ENCODE results near the gene LRP2.

DNA sequence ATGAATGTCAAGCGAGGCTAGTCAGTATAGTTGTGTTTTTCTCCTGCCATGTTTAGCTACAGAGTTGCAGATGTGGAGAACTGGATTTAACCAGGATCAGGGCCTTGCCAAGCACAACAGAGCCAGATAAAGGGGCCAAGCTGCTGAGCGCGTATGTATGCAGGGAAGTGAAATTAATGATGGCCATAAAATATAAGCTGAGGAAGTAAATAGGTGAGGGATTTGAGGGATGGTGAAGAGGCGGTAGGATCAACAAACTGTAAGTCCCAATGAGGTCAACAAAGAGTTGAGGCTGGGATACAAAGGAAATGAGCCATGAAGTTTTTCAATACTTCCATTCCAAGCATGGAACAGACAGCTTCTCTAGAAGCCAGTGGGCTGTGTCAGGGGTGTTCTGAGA, 10.6 kb downstream of the LRP2 start:
- no peak for TF ChIP-seq ZSCAN29 (IDR thresholded peaks at IDR 0.05)
- TF ChIP-seq RCOR1 (conservative IDR thresholded peaks at IDR 0.05; ENCODE audit: low read depth, low read length): no peak
- no peak for TF ChIP-seq POLR2A (IDR thresholded peaks at IDR 0.05; ENCODE audit: low read depth, low read length)
- TF ChIP-seq, protein P1, sequence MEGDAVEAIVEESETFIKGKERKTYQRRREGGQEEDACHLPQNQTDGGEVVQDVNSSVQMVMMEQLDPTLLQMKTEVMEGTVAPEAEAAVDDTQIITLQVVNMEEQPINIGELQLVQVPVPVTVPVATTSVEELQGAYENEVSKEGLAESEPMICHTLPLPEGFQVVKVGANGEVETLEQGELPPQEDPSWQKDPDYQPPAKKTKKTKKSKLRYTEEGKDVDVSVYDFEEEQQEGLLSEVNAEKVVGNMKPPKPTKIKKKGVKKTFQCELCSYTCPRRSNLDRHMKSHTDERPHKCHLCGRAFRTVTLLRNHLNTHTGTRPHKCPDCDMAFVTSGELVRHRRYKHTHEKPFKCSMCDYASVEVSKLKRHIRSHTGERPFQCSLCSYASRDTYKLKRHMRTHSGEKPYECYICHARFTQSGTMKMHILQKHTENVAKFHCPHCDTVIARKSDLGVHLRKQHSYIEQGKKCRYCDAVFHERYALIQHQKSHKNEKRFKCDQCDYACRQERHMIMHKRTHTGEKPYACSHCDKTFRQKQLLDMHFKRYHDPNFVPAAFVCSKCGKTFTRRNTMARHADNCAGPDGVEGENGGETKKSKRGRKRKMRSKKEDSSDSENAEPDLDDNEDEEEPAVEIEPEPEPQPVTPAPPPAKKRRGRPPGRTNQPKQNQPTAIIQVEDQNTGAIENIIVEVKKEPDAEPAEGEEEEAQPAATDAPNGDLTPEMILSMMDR (IDR thresholded peaks at IDR 0.05 in 2 of 3, conservative IDR thresholded peaks at IDR 0.05 in 1 of 3; ENCODE audit: control insufficient read depth in 2 of 3, extremely low read depth in 1 of 3, insufficient read depth in 1 of 3, low read depth in 3 of 3, low read length in 3 of 3): no peak
- TF ChIP-seq SPI1 (IDR thresholded peaks at IDR 0.05; ENCODE audit: borderline replicate concordance, insufficient read depth, low read depth, low read length): no peak
- TF ChIP-seq HDAC2 (IDR thresholded peaks at IDR 0.05): no peak
- TF ChIP-seq EP300 (IDR thresholded peaks at IDR 0.05; ENCODE audit: borderline replicate concordance in 1 of 2, control insufficient read depth in 1 of 2, low read depth in 2 of 2, low read length in 2 of 2): no peak
- TF ChIP-seq TARDBP (IDR thresholded peaks at IDR 0.05; ENCODE audit: borderline replicate concordance): no peak
- TF ChIP-seq, protein P2, sequence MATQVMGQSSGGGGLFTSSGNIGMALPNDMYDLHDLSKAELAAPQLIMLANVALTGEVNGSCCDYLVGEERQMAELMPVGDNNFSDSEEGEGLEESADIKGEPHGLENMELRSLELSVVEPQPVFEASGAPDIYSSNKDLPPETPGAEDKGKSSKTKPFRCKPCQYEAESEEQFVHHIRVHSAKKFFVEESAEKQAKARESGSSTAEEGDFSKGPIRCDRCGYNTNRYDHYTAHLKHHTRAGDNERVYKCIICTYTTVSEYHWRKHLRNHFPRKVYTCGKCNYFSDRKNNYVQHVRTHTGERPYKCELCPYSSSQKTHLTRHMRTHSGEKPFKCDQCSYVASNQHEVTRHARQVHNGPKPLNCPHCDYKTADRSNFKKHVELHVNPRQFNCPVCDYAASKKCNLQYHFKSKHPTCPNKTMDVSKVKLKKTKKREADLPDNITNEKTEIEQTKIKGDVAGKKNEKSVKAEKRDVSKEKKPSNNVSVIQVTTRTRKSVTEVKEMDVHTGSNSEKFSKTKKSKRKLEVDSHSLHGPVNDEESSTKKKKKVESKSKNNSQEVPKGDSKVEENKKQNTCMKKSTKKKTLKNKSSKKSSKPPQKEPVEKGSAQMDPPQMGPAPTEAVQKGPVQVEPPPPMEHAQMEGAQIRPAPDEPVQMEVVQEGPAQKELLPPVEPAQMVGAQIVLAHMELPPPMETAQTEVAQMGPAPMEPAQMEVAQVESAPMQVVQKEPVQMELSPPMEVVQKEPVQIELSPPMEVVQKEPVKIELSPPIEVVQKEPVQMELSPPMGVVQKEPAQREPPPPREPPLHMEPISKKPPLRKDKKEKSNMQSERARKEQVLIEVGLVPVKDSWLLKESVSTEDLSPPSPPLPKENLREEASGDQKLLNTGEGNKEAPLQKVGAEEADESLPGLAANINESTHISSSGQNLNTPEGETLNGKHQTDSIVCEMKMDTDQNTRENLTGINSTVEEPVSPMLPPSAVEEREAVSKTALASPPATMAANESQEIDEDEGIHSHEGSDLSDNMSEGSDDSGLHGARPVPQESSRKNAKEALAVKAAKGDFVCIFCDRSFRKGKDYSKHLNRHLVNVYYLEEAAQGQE (IDR thresholded peaks at IDR 0.05; ENCODE audit: low read depth, low read length): no peak

All from GM12878 (cell line).